ENCODE results near the gene CRIP2. TPM values are rescaled to one million over a fixed set of nuclear protein-coding genes. Genes with fewer than 3 reads are reported as not detected.

CRIP2 gene
- total and polyA plus RNA-seq, 2 of the 13 experiments (the other 11 are each of a cell fraction or from before 2014, with no cell fraction given), result 31.6 to 37.9 TPM

DNA sequence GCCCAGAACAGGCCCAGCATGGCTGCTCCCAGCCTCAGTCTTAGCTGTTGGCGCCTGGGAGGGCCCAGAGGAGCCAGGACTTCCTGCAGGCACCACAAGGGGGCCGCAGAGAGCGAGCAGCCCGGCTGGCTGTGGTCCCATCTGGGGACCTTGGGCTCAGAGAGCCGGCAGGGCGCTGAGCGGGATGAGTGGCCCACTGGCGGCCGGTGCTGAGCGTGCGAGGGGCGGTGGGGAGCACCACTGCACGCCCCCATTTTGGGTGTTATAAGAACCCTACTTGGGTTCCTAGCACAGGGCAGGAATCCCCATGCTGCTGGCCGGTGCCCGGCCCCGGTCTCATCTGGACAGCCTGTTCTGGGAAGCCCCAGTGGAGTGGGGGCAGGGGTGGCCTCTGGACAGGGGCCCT is 25.9 kb upstream of the CRIP2 start (continued):
- TF ChIP-seq, protein P1, sequence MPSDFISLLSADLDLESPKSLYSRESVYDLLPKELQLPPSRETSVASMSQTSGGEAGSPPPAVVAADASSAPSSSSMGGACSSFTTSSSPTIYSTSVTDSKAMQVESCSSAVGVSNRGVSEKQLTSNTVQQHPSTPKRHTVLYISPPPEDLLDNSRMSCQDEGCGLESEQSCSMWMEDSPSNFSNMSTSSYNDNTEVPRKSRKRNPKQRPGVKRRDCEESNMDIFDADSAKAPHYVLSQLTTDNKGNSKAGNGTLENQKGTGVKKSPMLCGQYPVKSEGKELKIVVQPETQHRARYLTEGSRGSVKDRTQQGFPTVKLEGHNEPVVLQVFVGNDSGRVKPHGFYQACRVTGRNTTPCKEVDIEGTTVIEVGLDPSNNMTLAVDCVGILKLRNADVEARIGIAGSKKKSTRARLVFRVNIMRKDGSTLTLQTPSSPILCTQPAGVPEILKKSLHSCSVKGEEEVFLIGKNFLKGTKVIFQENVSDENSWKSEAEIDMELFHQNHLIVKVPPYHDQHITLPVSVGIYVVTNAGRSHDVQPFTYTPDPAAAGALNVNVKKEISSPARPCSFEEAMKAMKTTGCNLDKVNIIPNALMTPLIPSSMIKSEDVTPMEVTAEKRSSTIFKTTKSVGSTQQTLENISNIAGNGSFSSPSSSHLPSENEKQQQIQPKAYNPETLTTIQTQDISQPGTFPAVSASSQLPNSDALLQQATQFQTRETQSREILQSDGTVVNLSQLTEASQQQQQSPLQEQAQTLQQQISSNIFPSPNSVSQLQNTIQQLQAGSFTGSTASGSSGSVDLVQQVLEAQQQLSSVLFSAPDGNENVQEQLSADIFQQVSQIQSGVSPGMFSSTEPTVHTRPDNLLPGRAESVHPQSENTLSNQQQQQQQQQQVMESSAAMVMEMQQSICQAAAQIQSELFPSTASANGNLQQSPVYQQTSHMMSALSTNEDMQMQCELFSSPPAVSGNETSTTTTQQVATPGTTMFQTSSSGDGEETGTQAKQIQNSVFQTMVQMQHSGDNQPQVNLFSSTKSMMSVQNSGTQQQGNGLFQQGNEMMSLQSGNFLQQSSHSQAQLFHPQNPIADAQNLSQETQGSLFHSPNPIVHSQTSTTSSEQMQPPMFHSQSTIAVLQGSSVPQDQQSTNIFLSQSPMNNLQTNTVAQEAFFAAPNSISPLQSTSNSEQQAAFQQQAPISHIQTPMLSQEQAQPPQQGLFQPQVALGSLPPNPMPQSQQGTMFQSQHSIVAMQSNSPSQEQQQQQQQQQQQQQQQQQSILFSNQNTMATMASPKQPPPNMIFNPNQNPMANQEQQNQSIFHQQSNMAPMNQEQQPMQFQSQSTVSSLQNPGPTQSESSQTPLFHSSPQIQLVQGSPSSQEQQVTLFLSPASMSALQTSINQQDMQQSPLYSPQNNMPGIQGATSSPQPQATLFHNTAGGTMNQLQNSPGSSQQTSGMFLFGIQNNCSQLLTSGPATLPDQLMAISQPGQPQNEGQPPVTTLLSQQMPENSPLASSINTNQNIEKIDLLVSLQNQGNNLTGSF (CRISPR knock-in tag; IDR thresholded peaks at IDR 0.05), result no peak
- TF ChIP-seq SAP130 (CRISPR knock-in tag; IDR thresholded peaks at IDR 0.05; ENCODE audit: low read depth) (peak; percentile 23; the same call in 1 of the 2 replicates), KDM2A (CRISPR knock-in tag; IDR thresholded peaks at IDR 0.05; ENCODE audit: borderline replicate concordance, low read depth) (peak; percentile 42; the same call in 1 of the 2 replicates)

DNA sequence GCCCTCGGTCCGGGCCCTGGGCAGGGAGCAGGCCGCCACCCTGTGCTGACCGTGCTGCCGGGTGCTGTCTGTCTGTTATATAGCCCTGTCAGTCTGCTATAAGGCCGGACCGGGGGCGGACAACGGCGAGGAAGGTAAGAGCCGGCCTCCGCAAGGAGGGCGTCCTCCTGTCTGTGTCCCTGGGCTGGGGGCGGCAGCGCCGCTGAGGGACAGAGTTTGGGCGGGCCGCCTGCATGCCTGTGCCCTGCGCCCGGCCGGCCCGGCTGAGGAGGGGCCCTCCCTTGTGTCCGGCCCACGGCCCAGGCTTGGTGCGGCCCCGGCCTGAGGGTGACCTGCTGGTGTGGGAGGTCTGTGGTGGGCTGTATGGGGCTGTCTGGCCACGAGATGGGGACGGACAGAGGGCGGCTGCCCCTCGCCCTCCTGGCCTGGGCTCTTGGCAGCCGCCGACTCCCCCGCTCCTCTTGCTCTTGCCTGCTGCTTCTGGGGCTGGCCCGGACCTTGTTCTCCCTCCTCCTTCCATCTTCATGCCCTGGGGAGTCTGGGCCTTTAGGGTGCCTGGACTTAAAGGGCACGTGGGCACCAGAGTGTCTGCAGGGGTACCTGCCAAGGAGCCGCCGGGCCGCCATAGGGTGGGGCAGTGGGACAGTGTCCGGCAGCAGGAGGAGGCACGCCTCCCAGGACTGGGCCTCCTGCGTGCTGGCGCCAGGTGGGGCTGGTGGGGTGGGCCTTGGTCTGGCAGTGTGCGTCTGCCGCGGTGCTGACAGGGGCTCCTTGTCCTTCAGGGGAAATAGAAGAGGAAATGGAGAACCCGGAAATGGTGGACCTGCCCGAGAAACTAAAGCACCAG is 25.1 kb upstream of the CRIP2 start:
- ATAC-seq, result no peak
- ChIA-PET CTCF (ENCODE audit: low intra/inter-chr PET ratio, low total read pairs) (interaction anchor here (0.9 to 1.6 kb wide), 2 partner anchors 36 to 40 kb away, joined by 3 to 13 read pairs; partner anchors contain the start of gene CRIP1), POLR2A (no interaction called here)
- Histone ChIP-seq H4K20me1 (ENCODE audit: insufficient read depth, low read length) (no peaks in the 10 kb centered on the region), H3K9ac (ENCODE audit: insufficient read depth, low read depth, low read length) (no peak overlapping the region), H3K4me1 (ENCODE audit: insufficient read depth, low read length) (peaks cover 14% of the 10 kb centered on the region), H3K4me2 (ENCODE audit: low read depth, low read length) (no peak overlapping the region), H3K36me3 (replicated peaks in 1 of 2; ENCODE audit: control insufficient read depth in 1 of 2, insufficient read depth in 2 of 2, low read length in 2 of 2) (peaks cover 18 to 38% of the 10 kb centered on the region in 2 experiments; a peak in 4 of 5 replicates), H3K9me3 (ENCODE audit: low read length) (no peaks in the 10 kb centered on the region), H3K4me3 (replicated peaks in 1 of 3; ENCODE audit: insufficient read depth in 1 of 3, low read depth in 2 of 3, low read length in 3 of 3) (no peak overlapping the region), H3K27me3 (ENCODE audit: control insufficient read depth in 1 of 2, insufficient read depth in 2 of 2, low read length in 2 of 2) (no peaks in the 10 kb centered on the region), H3K27ac (ENCODE audit: extremely low read length, insufficient read depth, low read length) (no peak overlapping the region), H3K79me2 (ENCODE audit: insufficient read depth, low read length) (no peaks in the 10 kb centered on the region), H2AFZ (ENCODE audit: low read length) (no peak overlapping the region)
- DNase-seq (ENCODE audit: low spot score), result no peak
- BruUV-seq (replicated peaks), result no TSS peak
- intact Hi-C loops (cut with micrococcal nuclease; ENCODE audit: unreplicated experiment) (no loop called here), in situ Hi-C loops (cut with HindIII; ENCODE audit: extremely low pct_ligation_motif_present, low pct_unique_long_range_greater_than_20kb) (no loop called here)
- WGBS (ENCODE audit: low lambda C conversion rate), result 99% methylated on average over 23 of the region's 47 CpGs
- FAIRE-seq, result no peak
- no peak for TF ChIP-seq MAF1 (CRISPR knock-in tag; IDR thresholded peaks at IDR 0.05; ENCODE audit: borderline replicate concordance)
- no peak for TF ChIP-seq PRMT3 (CRISPR knock-in tag; IDR thresholded peaks at IDR 0.05; ENCODE audit: borderline replicate concordance, low read depth)
- peak; percentile 3 for TF ChIP-seq AGO2 (optimal IDR thresholded peaks at IDR 0.05; ENCODE audit: low read depth, low read length)
- TF ChIP-seq ZFP82 (CRISPR knock-in tag; IDR thresholded peaks at IDR 0.05; ENCODE audit: borderline replicate concordance), result no peak

All from HepG2 (cell line).